CD4-positive, alpha-beta T cell treated with Interleukin-6 for 4 hours (primary cell): Measurements from ENCODE around the gene CHRNE.

Experiments
- DNase-seq: peaks from one replicate; pipeline ENCODE4 v3.0.0-alpha.2; 2020; ENCODE audit warnings: mixed read lengths

The CHRNE gene

DNA sequence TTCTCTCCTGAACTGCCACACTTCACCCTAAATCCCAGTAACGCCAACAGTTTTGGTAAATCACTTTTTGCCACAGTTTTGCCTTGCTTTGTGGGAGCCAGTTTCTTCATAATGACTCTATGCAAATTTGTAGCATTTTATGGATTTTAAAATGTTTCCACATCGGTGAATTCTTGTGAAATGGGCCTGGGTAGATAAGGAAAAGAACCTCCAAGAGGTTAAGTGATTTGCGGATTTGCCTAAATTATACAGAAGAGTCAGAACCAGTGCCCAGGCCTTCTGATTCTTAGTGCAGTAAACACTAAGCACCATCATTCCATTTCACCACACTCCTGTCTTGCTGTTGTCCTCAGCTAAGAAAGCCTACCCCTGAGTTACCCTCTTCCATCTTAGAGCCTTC, 51.8 kb downstream of the CHRNE start:
- DNase-seq: no peak

DNA sequence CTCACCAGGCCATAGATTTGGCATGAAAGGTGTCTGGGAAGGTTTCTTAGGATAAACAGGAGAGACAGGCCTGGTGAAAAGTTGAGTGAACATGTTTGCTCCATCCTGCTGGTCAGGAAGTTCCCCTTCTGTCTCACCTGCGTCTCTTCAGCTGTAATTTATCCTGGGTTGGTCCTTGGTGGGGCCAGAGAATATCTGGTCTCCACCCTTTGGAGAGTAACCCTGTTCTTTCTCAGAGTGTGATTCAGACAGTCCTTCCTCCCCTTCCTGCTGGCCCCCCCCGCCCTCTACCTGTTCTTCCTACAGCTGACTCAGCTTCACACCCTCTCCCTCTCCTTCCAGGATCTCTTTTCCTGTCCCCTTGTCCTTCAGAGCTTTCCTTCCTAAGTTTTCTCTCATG, 52.7 kb downstream of the CHRNE start:
- DNase-seq: no peak

DNA sequence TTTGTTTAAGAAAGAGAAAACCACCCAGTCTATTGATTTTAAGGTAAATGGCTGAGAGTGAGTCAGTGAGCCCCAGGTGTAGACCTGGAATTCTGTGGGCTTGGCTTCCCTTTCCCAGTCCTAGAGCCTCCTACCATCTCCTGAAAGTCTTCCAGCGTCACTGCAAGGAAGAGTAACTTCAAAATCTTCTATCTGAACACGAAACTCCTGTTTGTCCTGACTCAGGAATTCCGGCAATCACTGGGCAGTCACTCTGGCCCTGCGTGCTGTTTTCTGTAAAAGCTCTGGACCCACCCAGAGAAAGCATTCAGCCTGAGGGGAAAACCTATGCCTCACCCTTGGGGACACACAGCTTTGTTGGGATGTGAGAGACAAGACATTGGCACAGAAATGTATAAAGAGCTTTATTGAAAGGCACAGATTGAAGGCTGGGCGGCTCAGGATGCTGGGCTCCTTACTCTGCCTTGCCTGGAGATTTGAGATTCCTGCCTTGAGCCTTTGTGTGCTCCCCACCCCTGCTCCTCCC, 53.8 kb downstream of the CHRNE start:
- DNase-seq: no peak
